Measurements from ENCODE around the gene ARPIN.

DNA sequence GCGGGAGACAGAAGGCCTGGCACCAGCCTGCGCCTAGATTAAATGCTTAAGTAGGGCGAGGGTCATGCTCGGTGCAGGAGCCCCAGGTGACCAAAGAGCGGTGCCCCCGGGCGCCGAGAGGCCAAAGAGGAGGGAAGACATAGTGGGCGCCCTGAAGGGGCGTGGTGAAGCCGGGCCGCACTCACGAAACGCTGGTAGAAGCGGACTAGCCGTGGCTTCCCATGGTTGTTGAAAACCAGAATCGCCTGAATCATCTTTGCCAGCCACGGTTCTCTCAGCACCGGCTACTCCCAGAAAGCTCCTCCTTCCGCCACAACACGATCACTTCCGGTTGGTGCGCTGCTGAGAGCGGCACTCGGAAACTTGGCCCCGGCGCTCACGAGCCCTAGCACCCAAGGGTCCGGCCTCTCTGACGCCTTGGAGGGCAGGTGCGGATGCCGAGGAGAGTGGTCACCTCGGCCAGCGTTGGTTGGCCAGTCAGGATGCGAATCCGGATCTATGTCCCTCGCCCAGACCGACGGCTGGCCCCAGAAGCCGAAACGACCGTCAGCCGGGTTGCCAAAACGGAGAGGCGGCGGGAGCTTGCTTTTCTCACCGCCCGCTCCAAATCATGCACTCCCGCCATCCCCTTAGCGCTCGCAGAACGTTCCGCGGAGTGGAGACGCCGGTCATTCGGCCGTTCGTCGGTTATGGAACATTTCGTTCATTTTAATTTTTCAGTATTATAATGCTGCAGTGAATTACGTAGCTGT is 18.9 kb downstream of the ARPIN start, which contains the start of gene AP3S2:
- TF ChIP-seq YY1 (IDR thresholded peaks at IDR 0.05; ENCODE audit: low read depth) (peak; percentile 84), CEBPB (IDR thresholded peaks at IDR 0.05) (peak; percentile 45; the same call in 1 of the 2 replicates), FOXM1 (IDR thresholded peaks at IDR 0.05; ENCODE audit: borderline replicate concordance, low read depth) (peak; percentile 58; the same call in 1 of the 2 replicates), TCF12 (IDR thresholded peaks at IDR 0.05; ENCODE audit: low read depth) (peak; percentile 82), RAD21 (IDR thresholded peaks at IDR 0.05; ENCODE audit: low read depth) (peak; percentile 36; the same call in 1 of the 2 replicates), CREB1 (IDR thresholded peaks at IDR 0.05; ENCODE audit: low read depth) (no peak), TAF1 (IDR thresholded peaks at IDR 0.05; ENCODE audit: low read depth) (peak; percentile 99), EP300 (IDR thresholded peaks at IDR 0.05; ENCODE audit: borderline replicate concordance) (peak; percentile 56; the same call in 1 of the 2 replicates), NFIC (IDR thresholded peaks at IDR 0.05) (0 out of 2 replicates have a peak, but pooled peaks have one; percentile 5), TEAD4 (IDR thresholded peaks at IDR 0.05) (no peak; the same call in 1 of the 2 replicates)
- TF ChIP-seq, protein P1, sequence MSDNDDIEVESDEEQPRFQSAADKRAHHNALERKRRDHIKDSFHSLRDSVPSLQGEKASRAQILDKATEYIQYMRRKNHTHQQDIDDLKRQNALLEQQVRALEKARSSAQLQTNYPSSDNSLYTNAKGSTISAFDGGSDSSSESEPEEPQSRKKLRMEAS (IDR thresholded peaks at IDR 0.05) = peak; percentile 92
- TF ChIP-seq, protein P2, sequence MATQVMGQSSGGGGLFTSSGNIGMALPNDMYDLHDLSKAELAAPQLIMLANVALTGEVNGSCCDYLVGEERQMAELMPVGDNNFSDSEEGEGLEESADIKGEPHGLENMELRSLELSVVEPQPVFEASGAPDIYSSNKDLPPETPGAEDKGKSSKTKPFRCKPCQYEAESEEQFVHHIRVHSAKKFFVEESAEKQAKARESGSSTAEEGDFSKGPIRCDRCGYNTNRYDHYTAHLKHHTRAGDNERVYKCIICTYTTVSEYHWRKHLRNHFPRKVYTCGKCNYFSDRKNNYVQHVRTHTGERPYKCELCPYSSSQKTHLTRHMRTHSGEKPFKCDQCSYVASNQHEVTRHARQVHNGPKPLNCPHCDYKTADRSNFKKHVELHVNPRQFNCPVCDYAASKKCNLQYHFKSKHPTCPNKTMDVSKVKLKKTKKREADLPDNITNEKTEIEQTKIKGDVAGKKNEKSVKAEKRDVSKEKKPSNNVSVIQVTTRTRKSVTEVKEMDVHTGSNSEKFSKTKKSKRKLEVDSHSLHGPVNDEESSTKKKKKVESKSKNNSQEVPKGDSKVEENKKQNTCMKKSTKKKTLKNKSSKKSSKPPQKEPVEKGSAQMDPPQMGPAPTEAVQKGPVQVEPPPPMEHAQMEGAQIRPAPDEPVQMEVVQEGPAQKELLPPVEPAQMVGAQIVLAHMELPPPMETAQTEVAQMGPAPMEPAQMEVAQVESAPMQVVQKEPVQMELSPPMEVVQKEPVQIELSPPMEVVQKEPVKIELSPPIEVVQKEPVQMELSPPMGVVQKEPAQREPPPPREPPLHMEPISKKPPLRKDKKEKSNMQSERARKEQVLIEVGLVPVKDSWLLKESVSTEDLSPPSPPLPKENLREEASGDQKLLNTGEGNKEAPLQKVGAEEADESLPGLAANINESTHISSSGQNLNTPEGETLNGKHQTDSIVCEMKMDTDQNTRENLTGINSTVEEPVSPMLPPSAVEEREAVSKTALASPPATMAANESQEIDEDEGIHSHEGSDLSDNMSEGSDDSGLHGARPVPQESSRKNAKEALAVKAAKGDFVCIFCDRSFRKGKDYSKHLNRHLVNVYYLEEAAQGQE (IDR thresholded peaks at IDR 0.05; ENCODE audit: low read depth) = no peak
- TF ChIP-seq, protein P3, sequence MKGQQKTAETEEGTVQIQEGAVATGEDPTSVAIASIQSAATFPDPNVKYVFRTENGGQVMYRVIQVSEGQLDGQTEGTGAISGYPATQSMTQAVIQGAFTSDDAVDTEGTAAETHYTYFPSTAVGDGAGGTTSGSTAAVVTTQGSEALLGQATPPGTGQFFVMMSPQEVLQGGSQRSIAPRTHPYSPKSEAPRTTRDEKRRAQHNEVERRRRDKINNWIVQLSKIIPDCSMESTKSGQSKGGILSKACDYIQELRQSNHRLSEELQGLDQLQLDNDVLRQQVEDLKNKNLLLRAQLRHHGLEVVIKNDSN (IDR thresholded peaks at IDR 0.05) = peak; percentile 71
